Neutrophil (primary cell): ENCODE data around the gene FKBP14.

Experiments
- H3K27ac ChIP-seq: fragments of 200-600 bp; sonication (generic); 2 replicates; pipeline ENCODE4 v1.5.1; 2016; ENCODE audit warnings: mild to moderate bottlenecking, moderate library complexity
- H3K27me3 ChIP-seq: fragments of 200-600 bp; sonication (generic); 2 replicates; pipeline ENCODE4 v1.6.0; 2016; ENCODE audit warnings: mild to moderate bottlenecking
- H3K36me3 ChIP-seq: fragments of 200-600 bp; sonication (generic); 2 replicates; pipeline ENCODE4 v1.5.1; 2017
- H3K4me1 ChIP-seq, 2 experiments: fragments of 200-600 bp in 1 of 2; sonication (generic) in 1 of 2; 1 replicate in 1 of 2; 2 replicates in 1 of 2; pipeline versions ENCODE4 v1.5.1 to v1.6.1; 2013 to 2016; ENCODE audit warnings: low read depth in 1 of 2, low read length in 1 of 2, mild to moderate bottlenecking in 1 of 2, moderate library complexity in 1 of 2; ENCODE audit not compliant: control insufficient read depth in 1 of 2, insufficient read depth in 1 of 2
- H3K4me3 ChIP-seq, 2 experiments: fragments of 200-600 bp in 1 of 2; sonication (generic) in 1 of 2; 1 replicate in 1 of 2; 2 replicates in 1 of 2; pipeline ENCODE4 v1.5.1; 2013 to 2016; ENCODE audit warnings: low read depth in 1 of 2, low read length in 1 of 2, mild to moderate bottlenecking in 1 of 2, moderate library complexity in 1 of 2
- H3K9me3 ChIP-seq: fragments of 200-600 bp; sonication (generic); 2 replicates; pipeline ENCODE4 v1.5.1; 2016
- TF ChIP-seq, protein P1 (sequence below): fragments of 200-600 bp; sonication (generic); IDR thresholded peaks from 2 replicates; pipeline ENCODE4 v1.5.1; 2016; ENCODE audit warnings: antibody characterized with exemption

Gene FKBP14

DNA sequence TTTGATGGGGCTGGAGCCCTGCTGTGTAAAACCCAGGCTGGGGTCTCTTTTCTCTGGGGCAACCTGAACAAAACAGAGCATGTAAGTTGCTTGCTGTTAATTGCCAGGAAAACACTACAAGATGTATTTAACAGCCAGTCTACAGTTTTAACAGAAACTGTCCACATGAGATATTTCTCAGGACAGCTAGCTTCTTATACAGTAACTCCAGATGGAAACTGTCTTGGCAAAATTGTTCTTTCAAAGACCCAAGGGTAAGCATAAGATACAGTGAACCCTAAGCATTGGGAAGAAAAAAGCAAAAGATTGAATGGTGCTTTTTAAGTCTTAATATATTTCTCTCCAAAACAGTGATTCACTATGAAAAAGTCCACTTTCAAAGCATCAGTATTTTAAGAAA, 8.1 kb downstream of the FKBP14 start:
- no peaks in the 10 kb centered on the region for H3K9me3 ChIP-seq
- no peaks in the 10 kb centered on the region for H3K27me3 ChIP-seq
- TF ChIP-seq, protein P1, sequence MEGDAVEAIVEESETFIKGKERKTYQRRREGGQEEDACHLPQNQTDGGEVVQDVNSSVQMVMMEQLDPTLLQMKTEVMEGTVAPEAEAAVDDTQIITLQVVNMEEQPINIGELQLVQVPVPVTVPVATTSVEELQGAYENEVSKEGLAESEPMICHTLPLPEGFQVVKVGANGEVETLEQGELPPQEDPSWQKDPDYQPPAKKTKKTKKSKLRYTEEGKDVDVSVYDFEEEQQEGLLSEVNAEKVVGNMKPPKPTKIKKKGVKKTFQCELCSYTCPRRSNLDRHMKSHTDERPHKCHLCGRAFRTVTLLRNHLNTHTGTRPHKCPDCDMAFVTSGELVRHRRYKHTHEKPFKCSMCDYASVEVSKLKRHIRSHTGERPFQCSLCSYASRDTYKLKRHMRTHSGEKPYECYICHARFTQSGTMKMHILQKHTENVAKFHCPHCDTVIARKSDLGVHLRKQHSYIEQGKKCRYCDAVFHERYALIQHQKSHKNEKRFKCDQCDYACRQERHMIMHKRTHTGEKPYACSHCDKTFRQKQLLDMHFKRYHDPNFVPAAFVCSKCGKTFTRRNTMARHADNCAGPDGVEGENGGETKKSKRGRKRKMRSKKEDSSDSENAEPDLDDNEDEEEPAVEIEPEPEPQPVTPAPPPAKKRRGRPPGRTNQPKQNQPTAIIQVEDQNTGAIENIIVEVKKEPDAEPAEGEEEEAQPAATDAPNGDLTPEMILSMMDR, result no peak
- no peaks in the 10 kb centered on the region for H3K36me3 ChIP-seq
- H3K27ac ChIP-seq, result no peak overlapping the region
- H3K4me3 ChIP-seq, result no peak overlapping the region
- peaks cover 0 to 5% of the 10 kb centered on the region in 2 experiments for H3K4me1 ChIP-seq

DNA sequence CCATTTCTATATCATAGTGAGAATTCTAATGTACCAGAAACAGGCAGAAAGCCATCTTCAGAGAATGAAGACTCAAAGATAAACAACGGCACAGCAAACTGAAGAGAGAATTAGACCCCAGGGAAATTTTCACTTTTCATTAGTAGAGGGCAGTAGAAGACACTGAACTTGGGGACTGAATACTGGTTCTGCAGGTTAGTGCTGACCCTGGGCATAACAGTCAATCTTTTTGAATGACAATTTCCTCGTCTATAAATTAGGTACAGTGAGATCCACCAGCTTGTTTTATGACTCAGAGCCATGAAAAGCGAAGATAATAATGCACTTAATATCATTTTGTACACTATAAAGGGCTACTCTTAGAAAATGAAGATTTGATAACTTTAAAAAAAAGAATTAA, 13.7 kb downstream of the FKBP14 start:
- H3K36me3 ChIP-seq, result no peaks in the 10 kb centered on the region
- no peak overlapping the region for H3K4me3 ChIP-seq
- H3K9me3 ChIP-seq, result no peaks in the 10 kb centered on the region
- H3K27ac ChIP-seq, result no peak overlapping the region
- H3K4me1 ChIP-seq, result no peaks in the 10 kb centered on the region
- no peaks in the 10 kb centered on the region for H3K27me3 ChIP-seq
- TF ChIP-seq, protein P1, result no peak

DNA sequence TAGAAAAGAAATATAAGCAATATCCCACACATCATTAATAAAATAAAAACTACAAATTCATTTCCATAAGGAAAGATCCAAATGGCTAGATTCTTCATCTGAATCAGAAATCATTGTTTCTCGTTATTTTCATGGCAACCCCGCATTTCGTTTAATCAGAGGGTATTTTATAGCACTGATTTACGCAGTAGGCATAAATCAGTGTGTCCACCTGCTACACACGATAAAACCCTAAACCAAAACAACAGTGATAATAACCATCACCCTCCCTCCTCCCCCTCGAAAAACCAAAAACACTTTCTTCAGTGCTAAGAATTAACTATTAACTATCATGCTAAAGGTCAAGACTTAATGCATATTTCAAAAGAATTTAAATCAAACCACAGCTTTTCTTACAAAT, 16.5 kb downstream of the FKBP14 start:
- H3K27ac ChIP-seq, result no peak overlapping the region
- H3K27me3 ChIP-seq, result no peaks in the 10 kb centered on the region
- H3K9me3 ChIP-seq, result no peaks in the 10 kb centered on the region
- no peaks in the 10 kb centered on the region for H3K36me3 ChIP-seq
- TF ChIP-seq, protein P1, result no peak
- no peaks in the 10 kb centered on the region for H3K4me1 ChIP-seq
- H3K4me3 ChIP-seq, result no peak overlapping the region

DNA sequence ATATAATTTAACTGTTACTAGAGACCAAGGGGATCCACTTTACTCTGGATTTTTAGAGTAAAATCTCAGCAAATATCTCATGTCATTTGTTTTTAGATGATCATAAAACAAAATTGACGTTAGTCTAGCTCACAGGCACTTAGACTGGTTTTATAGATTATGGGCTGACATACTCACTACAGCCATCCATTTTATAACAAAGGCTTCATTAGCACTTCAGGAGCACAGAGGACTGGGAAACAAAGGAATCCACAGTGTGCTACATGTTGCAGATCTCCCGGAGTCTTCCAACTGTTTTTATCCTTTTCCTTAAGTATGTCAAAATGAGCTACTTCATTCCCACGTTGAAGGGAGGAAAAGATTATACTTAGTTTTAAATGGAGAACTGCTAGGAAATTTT, 21.0 kb downstream of the FKBP14 start:
- Histone ChIP-seq H3K9me3 (no peaks in the 10 kb centered on the region), H3K4me1 (no peaks in the 10 kb centered on the region), H3K4me3 (no peak overlapping the region), H3K27ac (no peak overlapping the region), H3K27me3 (no peaks in the 10 kb centered on the region), H3K36me3 (no peaks in the 10 kb centered on the region)
- TF ChIP-seq, protein P1, result no peak

DNA sequence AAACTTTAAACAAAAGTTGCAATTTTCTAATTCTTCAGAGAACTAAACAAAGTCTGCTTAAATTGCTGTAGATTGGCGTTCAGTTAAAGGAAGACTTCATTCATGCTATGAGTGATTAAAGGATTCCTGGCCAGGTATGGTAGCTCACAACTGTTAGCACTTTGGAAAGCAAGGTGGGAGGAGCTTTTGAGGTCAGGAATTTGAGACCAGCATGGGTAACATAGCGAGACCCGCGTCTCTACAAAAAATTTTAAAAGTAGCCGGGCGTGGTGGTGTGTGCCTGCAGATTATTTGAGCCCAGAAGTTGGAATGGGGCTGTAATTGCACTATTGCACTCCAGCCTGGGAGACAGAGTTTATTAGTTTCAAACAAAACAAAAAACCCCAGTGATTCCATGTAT, 23.4 kb downstream of the FKBP14 start:
- Histone ChIP-seq H3K27ac (no peak overlapping the region), H3K27me3 (no peaks in the 10 kb centered on the region), H3K36me3 (no peaks in the 10 kb centered on the region), H3K4me3 (no peak overlapping the region), H3K4me1 (no peaks in the 10 kb centered on the region), H3K9me3 (no peaks in the 10 kb centered on the region)
- TF ChIP-seq, protein P1, result no peak

DNA sequence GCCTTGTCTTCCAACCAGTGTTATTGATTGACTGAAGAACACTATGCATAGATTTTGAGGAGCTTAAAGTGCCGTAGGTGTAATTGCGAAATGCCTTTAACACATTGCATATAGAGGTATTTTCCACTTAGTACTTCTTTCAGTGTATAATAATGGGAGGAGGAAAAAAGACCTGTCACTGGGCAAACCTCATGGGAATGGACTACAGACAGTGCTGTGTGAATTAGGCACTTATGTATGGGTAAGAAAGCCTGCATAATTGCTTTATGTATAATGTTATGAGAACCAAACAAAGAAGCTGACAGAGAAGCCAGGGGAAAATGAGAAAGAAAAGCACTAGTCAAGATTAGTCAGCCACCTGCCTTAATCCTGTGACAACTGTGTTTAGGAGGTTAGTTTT, 24.5 kb downstream of the FKBP14 start:
- TF ChIP-seq, protein P1, result no peak
- H3K9me3 ChIP-seq, result no peaks in the 10 kb centered on the region
- no peak overlapping the region for H3K4me3 ChIP-seq
- no peaks in the 10 kb centered on the region for H3K36me3 ChIP-seq
- no peaks in the 10 kb centered on the region for H3K27me3 ChIP-seq
- no peaks in the 10 kb centered on the region for H3K4me1 ChIP-seq
- H3K27ac ChIP-seq, result no peak overlapping the region
